HS-27A (cell line): Measurements from ENCODE around the gene COL4A4.

Experiments used
- DNase-seq: peaks from one replicate; pipeline ENCODE4 v3.0.0-alpha.2; 2012; ENCODE audit warnings: low read depth, missing footprints

Gene COL4A4

DNA sequence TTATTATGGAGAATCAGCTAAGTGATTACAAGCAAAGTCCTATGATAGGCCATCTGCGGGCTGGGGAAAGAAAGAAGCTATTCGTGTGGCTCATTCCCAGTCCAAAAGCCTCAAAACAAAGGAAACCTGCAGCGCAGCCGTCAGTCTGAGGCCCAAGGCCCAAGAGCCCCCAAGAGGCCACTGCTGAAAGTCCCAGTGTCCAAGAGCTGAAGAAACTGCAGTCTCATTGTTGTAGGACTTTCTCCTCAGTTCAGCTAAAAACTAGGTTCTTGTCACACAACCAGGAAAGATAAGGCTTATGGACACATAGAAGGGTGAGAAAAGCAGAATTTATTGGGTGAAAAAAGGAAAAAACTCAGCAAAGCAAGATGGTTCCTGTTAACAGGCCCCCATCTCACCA is 185.0 kb downstream of the COL4A4 start:
- no peak for DNase-seq

DNA sequence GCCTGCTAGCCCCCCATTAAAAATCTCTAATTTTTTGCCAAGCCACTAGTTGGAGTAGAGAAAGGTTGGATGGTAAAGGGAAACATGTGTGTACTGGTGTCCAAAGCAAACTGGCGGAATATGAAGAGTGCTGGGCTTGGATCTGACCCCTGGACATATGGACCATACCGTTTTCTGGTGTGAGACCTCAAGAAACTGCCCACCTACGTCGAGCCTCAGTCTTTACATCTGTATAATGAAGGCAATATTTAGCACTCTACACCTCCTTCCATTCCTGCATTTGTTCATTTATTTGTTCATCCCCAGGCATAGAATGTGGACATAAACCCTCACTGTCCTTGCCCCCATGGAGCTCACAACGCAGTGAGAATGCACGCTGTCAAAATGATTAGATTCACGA is 185.7 kb downstream of the COL4A4 start:
- DNase-seq: no peak

DNA sequence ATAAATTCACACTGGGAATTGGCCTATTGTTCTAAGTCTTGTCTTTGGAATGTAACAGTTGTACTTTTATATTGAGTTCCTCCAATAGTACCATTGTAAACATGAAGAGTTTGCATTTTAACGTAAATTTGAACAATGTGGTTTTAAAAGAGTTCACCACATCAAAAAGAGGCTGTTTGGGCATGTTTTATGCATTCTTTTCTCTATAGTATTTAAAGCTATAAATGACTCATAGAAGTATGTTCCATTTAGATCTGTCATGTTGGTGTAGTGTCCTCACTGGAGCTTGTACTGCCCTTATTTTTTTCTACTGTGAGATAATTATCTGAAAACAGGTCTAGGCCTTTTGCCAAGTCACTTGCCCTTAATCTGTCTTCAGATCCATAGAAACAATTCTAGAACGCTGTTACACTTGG is 186.2 kb downstream of the COL4A4 start:
- DNase-seq: no peak

DNA sequence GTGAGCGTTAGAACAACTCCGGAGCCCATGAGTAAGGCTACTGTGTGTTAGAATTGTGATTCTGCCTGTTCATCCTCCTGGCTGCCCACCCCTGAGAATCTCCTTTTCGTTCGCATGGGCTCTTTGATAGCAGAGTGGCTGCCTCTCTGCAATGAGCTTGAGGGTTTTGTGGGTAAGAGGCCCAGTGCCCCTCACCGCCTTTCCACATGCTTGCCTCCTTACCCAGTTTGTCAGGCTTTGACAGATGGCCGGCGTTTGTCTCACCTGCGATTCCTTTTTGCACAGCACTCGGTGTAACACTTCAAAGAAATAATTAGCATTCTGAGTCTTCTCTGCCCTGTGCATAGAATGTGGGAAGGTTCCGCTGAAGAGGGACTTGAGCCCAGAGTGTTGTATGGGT is 190.2 kb downstream of the COL4A4 start:
- DNase-seq: no peak

GRCh38 chr2:226971770-226972169 is 192.2 kb downstream of the COL4A4 start:
- no peak for DNase-seq

GRCh38 chr2:226971084-226971483 is 192.9 kb downstream of the COL4A4 start:
- DNase-seq: no peak

DNA sequence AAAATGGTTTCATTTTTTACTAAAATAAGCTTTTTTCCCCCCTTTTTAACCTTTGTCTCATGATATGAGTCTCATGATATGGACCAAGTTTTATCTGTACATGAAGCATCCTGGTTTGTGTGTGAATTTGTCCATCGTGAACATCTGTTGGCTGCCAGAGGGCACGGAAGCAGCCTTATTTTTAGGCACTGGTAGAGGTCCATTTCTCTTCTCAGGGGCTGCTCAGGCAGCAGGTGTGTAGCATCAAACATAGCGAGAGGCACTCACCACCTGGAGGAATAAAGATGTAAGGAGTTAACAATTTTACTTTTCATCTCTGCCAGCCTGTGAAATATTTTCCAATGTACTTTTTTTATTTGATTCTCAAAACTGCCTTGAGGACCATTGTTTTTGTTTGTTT is 193.6 kb downstream of the COL4A4 start:
- DNase-seq: no peak

DNA sequence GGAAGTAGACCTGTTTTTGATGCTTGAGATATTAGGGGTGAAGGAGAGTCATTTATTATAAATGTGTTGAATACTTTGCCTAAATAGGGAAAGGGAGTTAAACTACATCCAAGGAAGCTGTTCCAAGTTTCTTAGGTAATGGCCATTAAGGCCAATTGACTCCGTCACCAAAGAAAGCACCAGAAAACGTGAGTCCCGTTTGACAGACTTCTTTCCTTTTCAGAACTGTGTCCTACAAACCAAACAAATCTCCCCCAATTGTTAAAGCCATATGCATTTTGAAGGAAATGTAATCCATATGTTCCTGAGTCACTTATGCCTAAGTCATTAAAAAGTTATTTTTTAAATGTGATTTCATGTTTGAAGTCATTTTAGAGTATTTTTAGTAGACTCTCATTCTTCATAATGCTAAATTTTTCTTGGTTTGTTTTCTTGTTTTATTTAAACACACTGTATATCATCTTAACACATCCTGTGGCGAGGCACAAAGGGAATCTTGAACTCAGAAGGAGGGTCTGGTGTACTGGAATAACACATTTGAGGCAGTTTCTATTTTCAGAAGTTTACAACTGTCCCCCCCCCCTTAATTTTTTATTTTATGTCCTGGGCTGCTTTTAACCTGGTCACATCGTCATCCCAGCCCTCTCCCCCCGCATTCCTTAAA is 194.5 kb downstream of the COL4A4 start:
- DNase-seq: no peak

DNA sequence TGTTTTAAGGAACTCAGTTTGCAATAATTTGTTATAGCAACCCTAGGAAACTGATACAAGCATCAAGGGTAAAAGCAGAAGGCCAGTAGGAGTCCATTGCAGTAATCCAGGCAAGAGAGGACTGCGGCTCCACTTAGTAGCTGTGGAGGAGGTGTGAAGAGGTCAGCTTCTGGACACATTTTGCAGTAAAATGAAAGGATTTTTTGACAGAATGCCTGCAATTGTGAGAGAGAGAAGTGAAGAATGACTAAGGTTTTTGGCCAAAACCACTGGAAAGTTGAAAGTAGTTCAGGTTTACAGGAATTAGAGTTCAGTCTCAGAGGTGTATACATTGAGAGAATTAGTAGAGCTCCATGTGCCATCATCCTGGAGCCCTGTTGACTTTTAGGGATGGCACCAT is 198.6 kb downstream of the COL4A4 start:
- no peak for DNase-seq

- DNase-seq: no peak
Measured at GRCh38 chr2:226963528-226963927, 200.5 kb downstream of the COL4A4 start.

GRCh38 chr2:226962176-226962773 is 201.7 kb downstream of the COL4A4 start:
- DNase-seq: no peak

- DNase-seq: no peak
Measured at GRCh38 chr2:226959418-226959817, 204.6 kb downstream of the COL4A4 start.

DNA sequence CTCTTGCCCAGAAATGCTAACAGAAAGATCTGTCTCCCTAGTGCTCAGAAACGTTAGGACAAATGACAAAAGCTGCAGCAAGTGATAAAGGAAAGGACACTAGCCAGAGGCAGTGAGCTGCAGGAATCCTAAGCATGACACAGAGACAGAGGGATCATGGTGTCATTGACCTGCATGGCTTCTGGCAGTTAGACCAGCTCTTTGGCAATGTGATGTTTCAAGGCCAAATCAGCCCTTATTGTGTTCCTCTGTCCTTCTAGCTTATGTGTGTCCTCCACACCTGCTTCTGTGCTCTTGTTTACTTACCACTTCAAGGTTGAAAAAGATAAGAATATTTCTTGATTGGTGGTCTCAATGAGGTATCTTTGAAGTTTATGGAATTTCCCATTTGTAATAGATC is 207.3 kb downstream of the COL4A4 start:
- no peak for DNase-seq

DNA sequence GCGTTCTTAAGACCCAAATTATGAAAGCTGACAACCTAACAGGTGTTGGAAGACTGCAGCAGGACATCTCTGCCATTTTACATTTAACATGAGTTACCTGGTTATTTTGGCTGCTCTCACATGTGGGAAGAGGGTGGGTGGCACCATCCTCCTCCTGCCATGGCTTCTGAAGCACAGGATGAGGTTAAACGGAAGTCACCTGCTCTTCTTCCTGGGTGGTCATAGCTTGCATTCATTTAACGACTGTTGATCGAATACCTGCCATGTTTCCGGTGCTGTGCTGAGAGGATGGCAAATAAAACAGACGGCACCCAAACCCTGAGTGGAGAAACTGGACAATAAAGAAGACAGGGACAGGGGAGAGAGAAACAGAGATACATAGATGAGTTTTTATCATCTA is 210.2 kb downstream of the COL4A4 start:
- DNase-seq: no peak

GRCh38 chr2:226953206-226953605 is 210.8 kb downstream of the COL4A4 start:
- DNase-seq: no peak
